NCI-H2171 treated with DMSO at 0.1 percent for 48 hours (cell line): ENCODE data around the gene HOXA9.

Experiments used
- DNase-seq: peaks from one replicate; lab custom pipeline; 2025; lab: John Stamatoyannopoulos, UW

HOXA9 gene

GRCh38 chr7:27176524-27176845 is 11.1 kb upstream of the HOXA9 start:
- DNase-seq: no peak

DNA sequence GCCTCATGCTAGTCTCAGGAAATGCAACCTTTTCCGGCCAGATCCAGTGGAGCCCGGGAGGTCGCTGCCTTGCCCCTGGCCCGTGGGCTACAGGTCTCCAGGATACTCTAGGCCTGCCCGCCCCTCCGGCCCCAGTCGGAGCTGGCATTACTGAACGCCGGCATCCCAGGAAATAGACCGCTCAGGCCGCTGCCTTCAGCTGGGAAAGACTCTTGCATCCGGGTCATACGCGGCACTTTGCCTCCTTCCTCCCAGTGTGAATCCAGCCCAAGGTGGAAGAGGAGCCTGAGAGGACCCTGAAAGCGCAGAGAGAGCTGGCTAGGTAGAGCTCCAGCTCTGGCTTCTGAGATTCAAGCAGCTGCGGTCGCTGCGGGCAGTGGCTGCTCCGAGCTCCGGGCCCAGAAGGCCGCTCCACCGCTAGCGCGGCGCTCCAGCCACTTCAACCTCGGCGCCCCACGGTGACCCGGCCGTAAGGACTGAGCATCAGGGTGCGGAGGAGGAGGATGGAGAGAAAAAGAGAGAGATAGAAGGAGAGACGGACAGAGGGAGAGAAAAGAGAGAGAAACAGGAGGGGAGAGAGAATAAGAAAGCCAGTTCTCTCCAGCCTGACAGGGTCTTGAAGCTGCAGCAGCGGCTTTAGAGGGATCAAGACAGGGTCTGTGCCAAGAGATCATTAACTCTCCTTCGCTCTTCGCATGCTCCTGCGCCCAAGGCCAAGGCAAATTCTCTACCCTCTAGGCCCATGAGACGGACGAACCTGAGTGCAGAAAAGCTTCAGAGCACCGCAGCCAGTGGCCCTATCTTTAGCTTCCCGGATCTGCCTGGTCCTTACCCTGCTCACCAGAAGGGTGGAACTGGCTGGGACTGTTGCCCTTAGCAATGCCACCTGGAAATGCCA is 10.5 kb upstream of the HOXA9 start:
- DNase-seq: no peak

GRCh38 chr7:27174874-27175625 is 9.7 kb upstream of the HOXA9 start:
- DNase-seq: no peak

DNA sequence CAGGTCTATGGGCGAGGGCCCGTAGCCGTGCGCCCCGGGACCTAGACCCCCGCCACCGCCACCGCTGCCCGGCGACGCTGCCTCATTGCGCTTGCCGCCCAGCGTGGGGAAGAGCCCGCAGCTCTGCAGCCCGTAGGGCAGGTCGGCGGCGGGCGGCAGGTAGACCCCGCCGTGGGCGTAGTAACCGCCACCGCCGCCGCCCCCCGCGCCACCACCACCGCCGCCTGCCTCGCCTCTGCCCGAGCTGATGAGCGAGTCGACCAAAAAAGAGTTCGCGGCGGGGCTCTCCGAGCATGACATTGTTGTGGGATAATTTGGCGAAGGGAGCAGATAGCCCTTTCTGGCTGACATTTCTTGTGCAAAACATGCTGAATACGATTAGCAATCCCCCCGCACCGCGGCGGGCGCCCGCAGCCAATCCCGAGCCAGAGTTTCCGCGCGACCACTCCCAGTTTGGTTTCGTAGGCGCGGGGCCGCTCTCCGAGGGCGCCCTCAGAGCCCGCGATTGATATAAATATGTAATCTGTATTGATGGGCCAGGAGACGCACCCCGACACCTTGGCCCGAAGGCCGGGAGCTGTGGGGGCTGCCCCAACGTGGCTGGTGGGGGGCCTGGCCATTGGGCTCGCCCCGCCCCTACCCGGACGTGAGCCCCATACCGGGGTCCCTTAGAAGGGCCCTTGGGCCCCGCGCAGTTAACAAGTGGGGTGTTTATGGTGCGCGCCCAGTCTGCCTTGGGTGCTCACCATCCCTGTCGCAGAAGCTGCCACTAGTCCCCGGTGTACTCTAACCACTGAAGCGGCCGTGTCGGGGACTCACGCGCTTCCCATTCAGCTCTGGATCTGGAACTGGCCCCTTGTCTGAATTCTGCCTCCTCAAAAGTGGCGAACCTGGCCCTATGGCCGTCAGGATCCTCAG is 8.9 kb upstream of the HOXA9 start, which contains the start of gene HOXA10:
TSS of gene HOXA10 (minus strand) at position 365 of the 918 bp plus-strand sequence. CDS start at position 351, 14 bp downstream.
- peak; percentile 41 for DNase-seq

DNA sequence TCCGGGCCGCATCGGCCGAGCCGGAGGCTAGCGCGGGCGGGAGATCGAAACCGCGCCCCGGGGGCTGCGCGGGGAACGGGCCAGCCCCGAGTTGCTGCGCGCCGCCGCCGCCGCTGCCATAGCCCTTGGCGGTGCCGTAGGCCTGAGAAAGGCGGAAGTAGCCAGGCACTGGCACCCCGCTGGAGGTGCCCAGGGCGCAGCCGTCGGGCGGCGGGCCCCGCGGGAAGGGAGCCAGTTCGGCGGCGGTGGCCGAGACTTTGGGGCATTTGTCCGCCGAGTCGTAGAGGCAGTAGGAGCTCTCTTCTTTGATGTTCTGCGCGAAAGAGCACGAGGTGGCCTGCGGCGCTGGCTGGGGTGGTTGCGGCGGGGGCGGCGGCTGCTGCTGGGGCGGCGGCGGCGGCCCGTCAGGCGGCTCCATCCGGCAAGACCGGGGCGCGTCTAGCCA is 8.2 kb upstream of the HOXA9 start:
- peak; percentile 42 for DNase-seq

- peak; percentile 52 for DNase-seq
Measured at GRCh38 chr7:27172823-27173510, 7.6 kb upstream of the HOXA9 start.

DNA sequence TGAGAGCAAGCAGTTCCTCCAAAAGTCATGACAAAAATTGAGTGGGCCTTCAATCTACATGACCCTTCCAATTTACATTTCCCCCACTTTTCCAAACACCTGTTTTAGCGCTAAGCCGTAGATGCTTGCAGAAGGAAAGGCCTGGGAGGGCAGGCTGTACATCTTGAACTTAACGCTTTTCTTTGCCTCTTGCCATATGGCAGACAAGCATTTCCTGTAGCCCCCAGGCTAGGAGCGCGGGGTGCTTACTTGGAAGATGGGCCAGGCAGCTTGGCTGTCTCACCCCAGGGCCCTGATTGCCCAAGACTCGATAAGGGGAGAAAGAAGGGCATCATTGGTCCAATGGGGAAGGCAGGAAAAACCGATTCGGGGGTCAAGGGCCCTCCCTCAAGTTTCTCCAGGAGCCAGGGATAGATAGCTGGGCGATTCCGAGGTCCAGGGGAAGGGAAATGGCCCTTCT is 7.0 kb upstream of the HOXA9 start:
- DNase-seq: peak; percentile 18

- DNase-seq: no peak
Measured at GRCh38 chr7:27171637-27172314, 6.4 kb upstream of the HOXA9 start.

DNA sequence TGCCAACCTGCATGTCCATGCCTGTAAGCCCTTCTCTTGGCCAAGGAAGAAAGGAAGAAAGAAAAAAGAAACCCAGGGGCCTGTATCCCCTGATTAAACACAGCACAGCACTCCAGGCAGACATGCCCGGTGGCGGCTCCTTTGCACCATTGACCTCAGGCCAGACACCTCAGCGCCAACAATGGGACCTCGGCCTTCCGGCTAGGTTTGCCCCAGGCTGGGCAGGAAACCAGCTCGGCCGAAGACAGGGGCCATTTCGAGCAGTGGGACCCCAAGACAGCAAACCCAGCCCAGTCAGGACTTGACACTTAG is 5.9 kb upstream of the HOXA9 start:
- DNase-seq: no peak

DNA sequence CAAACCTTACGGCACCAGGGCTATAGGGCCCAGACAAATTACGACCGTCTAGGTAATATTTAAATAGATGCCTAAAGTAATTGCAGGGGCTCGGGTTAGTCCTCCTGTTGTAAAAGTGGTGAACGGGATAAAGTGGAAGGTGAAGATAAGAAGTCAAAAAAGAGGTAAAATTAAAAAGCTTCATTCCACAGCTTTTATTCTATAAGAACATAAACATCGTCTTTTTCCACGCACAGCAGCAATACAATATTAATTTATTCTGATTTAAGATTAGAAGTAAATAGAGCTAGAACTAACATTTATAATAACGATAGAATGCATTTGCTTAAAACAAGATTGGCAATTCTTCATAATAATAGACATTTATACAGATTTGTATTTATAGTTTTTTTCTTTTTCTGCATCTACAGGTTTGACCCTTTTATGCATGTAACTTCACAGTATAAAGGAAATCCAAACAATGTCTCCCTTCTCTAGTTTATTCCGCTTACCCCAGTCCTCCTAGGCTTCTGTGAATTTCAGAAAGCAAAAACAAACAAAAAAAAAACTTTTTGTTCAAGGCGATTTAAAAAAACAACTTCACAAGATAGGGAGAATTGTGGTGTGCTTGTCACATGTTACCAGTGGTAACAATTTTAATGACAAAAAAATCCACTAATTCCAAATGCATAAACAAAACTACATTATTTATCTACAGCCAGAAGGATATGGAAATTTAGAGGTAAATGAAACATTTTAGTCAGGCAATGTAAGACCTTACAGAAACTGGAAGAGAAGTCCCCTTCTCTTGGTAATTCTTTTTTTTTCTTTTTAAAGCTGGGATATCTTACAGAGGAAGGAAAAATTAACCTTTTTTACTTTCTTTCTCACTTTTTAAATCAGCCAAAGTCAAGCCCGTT is 5.3 kb upstream of the HOXA9 start:
- no peak for DNase-seq

DNA sequence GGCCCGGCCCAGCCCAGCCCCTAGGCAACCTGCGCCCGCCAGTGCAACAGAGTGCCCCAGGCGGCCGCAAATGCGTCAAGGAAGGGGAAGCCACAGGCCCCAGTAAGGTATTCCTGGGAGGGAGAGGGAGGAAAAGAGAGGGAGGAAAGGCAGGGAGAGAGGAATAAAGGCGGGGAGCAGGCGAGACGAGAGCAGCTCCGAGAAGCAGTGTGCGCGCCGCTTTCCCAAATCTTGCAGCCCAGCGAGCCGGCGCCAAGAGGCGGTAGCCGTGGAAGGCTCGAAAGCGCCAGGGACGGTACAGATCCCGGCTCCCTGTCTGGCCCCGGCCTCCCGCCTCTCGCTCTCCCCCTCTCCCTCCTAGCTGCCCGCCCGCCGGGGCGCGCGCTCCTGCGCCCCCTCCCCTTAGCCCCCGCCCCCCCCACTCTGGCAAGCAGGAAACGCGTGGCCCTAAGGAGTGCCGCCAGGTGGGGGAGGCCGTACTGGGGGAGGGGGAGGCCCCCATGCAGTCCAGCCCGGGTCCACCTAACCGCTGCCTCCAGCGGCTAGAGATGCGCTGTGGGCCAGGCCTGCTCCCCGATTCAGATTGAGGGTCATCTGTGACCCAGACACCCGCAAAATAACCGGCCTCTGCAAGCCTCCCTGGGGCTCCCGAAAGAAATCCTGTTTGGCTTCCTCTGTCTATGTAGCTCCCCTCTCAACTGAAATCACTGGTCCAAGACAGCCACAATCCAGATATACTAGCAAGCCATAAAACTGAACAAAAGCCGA is 4.5 kb upstream of the HOXA9 start:
- DNase-seq: peak; percentile 56

DNA sequence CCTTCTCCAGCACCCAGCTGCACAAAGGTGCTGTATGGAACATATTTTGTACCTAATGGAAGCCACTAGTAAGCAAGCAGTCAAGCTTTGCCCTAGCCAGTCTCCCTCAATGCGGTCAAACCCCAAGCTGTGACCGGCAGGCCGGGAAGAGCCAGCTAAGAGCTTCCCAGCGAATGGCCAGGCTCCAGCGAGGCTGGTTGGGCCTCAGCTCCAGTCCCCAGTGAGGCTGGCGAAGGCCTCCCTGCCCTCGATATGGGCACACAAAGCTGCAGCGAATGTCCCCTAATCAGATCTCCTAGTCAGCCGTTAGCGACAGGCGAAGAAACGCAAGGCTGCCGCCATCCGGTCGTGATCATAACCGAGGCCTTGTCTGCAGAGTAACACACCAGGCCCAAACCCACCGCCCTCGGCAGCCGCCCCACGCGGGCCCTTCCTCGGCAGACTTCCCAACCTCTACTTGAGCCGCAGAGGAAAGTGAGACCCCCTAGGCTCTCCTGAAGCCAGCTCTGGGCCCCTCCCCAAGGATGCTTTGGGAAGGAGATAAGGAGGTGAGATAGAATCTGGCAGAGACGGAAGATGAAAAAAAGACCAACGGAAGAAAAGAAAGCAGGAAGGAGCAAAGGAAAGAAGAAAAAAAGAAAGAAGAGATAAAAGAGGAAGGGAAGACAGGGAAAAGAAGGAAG is 3.1 kb upstream of the HOXA9 start:
- peak; percentile 68 for DNase-seq

DNA sequence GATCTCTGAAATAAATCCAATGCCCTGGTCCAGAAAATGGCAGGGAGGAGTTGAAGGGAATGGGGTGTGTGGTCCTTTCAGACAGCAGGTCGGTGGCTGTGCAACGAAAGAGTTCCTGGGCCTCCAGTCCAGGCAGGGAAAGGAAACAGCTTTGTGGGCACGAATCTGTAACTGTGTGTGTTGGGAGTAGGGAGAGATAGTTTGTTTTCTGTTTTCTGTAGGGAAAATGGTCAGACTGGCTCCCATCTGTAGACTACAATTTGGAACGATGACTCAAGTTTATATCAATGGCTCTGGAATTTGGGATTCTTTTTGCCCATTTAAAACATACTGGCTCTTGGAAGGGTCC is 2.6 kb upstream of the HOXA9 start:
- DNase-seq: no peak

GRCh38 chr7:27166531-27167505 is 1.5 kb upstream of the HOXA9 start:
- no peak for DNase-seq

DNA sequence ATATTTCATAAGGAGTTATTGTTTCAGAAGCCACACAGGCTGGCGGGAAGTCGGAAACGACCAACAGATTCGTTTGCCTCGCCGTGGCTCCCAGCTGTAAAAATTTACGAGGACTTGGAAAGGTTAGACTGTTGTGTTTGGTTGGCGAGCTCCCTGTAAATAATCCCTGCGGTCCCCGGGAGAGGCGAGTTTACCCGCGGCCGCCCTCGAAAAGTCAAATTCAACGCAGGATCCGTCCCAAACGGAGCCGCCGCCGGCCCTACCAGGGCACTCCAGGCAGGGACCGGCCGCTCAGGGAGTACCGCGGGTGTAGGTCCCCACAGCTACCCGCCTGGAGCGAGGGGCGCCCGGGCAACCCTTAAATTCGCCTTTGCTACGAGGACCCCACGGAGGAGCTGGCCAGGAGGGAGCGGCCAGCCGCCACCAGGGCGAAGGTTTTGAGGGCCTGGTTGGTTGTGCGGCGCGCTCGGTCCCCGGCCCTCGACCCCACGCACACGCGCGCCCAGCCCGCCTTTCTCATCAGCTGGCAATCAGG is 726 bp upstream of the HOXA9 start:
- DNase-seq: no peak

GRCh38 chr7:27164367-27165088 is 809 bp downstream of the HOXA9 start:
- no peak for DNase-seq

DNA sequence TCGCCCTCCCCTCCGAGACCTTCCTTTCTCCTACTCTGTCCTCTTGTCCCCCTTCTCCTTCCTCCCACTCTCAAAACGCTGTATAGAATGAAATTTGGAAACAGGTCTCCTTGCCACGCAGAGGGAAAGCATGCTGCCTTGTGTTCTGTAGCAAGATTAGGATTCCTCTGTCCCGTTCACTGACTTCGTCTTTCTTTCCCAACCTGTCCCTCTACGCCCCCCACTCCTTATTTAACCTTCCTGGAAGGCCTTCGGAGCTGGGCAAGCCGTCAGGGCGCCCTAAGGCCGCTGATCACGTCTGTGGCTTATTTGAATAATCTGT is 1.3 kb downstream of the HOXA9 start:
- DNase-seq: no peak
